ENCODE data around the gene SLC5A12. TPM values are rescaled to one million over a fixed set of nuclear protein-coding genes. Genes with fewer than 3 reads are reported as not detected.

SLC5A12 gene
- total and polyA plus RNA-seq, 8 donors, result 0.24 TPM; not detected in 7

DNA sequence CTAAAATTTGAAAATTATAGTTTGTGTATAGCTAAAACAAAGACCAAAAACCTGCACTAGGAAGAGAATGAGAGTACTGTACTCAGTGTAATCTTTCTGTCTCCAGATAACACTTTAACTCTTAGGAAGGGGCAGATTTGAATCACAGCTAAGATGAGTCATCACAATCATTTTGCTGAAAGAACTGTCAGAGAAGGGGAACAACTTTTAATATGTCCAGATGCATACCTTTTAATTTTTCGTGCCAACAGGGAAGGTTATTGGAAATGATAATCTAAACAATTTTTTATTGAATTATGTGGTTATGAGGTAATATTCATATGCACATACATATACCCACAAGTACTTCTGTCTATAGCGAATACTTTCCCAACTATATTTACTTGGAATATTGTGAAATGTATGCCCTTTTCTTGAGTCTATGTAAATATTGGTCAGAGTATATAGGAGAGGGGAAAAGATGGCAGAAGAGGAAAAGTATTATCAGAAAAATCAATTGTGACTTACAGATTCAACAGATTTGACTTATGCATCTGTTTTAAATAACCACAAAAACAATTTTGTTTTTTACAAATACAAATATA, 98.7 kb downstream of the SLC5A12 start:
- WGBS, 2 donors, result 41 to 79% methylated on average over 2 of the region's 2 CpGs

GRCh38 chr11:26622181-26622580, 99.7 kb downstream of the SLC5A12 start:
- no peak overlapping the region for H3K27ac ChIP-seq
- DNase-seq (no peak), ATAC-seq (no peak), FAIRE-seq (no peak)
- H3K4me1 ChIP-seq, result no peaks in the 10 kb centered on the region
- no peaks in the 10 kb centered on the region for H3K27me3 ChIP-seq
- no peaks in the 10 kb centered on the region for H3K36me3 ChIP-seq
- intact Hi-C loops (cut with DNase I), result no loop called here
- no peak for TF ChIP-seq CTCF (IDR thresholded peaks at IDR 0.05)
- WGBS, 2 donors, result 64 to 87% methylated on average over 2 of the region's 2 CpGs
- H3K9me3 ChIP-seq, result no peaks in the 10 kb centered on the region
- H3K4me3 ChIP-seq, result no peak overlapping the region

More for the DNA sequence above, 98.7 kb downstream of the SLC5A12 start:
- Histone ChIP-seq H3K27me3 (no peaks in the 10 kb centered on the region), H3K4me3 (no peak overlapping the region), H3K36me3 (no peaks in the 10 kb centered on the region), H3K27ac (no peak overlapping the region), H3K9me3 (no peaks in the 10 kb centered on the region), H3K4me1 (no peaks in the 10 kb centered on the region)
- no peak for DNase-seq
- FAIRE-seq, result no peak
- TF ChIP-seq CTCF (IDR thresholded peaks at IDR 0.05), result no peak
- intact Hi-C loops (cut with DNase I), result no loop called here
- ATAC-seq, result no peak

DNA sequence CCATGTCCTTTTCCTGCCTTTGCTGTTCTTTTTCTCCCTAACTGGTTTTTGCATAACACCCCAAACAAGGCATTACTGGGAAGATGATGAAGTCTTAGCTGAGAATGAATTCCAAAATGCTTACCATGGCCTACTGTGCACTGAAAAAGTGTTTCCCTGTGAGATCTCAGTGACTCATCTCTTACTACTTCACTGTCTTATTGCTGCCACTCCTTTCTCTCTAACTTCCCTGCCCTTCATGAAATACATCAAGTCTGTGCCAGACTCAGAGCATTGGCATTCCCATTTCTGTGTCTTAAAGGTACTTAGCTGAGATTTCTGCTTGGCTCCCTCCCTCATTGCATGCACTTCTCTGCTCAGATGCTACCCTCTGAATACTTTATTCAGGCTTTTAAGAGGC, 100.7 kb downstream of the SLC5A12 start:
- no peaks in the 10 kb centered on the region for H3K4me1 ChIP-seq
- FAIRE-seq (no peak), ATAC-seq (no peak), DNase-seq (no peak)
- no peaks in the 10 kb centered on the region for H3K36me3 ChIP-seq
- H3K27me3 ChIP-seq, result no peaks in the 10 kb centered on the region
- no peak for TF ChIP-seq CTCF (IDR thresholded peaks at IDR 0.05)
- no peak overlapping the region for H3K4me3 ChIP-seq
- H3K9me3 ChIP-seq, result no peaks in the 10 kb centered on the region
- intact Hi-C loops (cut with DNase I), result no loop called here
- H3K27ac ChIP-seq, result no peak overlapping the region

DNA sequence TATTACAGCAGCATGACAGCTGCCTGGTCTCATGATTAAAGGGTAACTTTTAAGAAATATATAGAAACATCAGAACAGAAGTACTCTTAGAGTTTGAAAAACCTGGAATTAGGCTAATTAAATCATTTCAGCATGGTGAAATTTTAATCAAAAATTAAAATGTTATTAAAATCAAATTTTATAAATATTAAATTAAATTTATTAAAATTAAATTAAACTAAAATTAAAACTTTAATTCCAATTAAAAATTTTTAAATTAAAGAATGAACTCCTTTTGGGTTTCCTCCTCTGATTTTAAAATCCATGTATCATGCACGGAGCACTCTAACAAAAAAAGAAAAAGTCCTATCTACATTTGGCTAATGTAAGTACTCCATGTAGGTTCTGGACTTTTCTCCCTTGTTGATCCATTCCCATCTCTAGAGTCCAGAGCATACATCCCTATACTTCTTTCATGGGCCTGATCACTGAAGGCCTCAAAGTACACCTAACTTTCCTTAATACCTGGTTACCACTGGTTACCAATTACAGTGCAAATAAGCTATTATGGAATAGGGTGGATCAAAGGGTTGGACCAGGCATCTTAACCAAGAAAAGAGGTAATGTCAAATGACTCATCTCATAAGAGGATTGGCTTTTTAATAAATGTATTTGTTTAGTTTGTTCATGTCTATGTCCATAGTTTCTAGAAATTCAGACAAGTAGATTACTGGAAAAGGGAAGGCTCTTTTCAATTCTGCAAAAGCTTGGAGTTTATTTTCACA, 101.4 kb downstream of the SLC5A12 start:
- Histone ChIP-seq H3K27ac (no peak overlapping the region), H3K36me3 (no peaks in the 10 kb centered on the region), H3K4me1 (no peaks in the 10 kb centered on the region), H3K27me3 (no peaks in the 10 kb centered on the region), H3K4me3 (no peak overlapping the region), H3K9me3 (no peaks in the 10 kb centered on the region)
- no peak for ATAC-seq
- FAIRE-seq, result no peak
- no peak for DNase-seq
- 79 to 100% methylated on average over 1 of the region's 1 CpG for WGBS, 2 donors
- no peak for TF ChIP-seq CTCF (IDR thresholded peaks at IDR 0.05)
- intact Hi-C loops (cut with DNase I), result no loop called here

DNA sequence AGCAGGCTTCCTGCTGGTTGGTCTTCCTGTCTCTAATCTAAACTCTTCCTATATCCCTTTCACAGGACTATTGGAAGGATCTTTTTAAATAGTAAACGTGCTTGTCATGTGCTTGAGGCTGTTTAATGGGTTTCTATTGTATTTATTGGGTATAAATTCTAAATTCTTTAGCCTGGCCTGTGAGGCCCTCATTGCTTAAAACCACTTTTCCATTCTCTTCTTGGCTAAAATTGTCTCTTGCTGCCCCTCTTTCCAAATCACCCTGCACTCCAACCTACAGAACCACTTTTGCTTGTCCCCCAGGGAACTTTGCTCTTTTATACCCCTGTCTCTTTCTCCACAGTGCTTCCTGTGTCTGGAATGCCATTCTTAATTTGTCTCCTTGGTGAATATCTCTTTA, 103.4 kb downstream of the SLC5A12 start:
- TF ChIP-seq CTCF (IDR thresholded peaks at IDR 0.05), result no peak
- 27 to 45% methylated on average over 1 of the region's 1 CpG for WGBS, 2 donors
- Histone ChIP-seq H3K27me3 (no peaks in the 10 kb centered on the region), H3K27ac (no peak overlapping the region), H3K4me1 (no peaks in the 10 kb centered on the region), H3K4me3 (no peak overlapping the region), H3K9me3 (no peaks in the 10 kb centered on the region), H3K36me3 (no peaks in the 10 kb centered on the region)
- FAIRE-seq (no peak), ATAC-seq (no peak), DNase-seq (no peak)
- intact Hi-C loops (cut with DNase I), result no loop called here

Data from pancreas (tissue), 10 donors.